NCI-H1417 treated with DMSO at 0.1 percent for 48 hours (cell line): ENCODE data around the gene PIH1D2.
A peak's percentile ranks its signal among the peaks of the same experiment; 100 is the strongest.
"Not testable (repeated sequence)": the region's sequence is repeated elsewhere in the genome, so short reads cannot be mapped to it uniquely, and the experiment has no call there.

Experiments
- DNase-seq: peaks from one replicate; lab custom pipeline; 2025; lab: John Stamatoyannopoulos, UW

Gene PIH1D2

DNA sequence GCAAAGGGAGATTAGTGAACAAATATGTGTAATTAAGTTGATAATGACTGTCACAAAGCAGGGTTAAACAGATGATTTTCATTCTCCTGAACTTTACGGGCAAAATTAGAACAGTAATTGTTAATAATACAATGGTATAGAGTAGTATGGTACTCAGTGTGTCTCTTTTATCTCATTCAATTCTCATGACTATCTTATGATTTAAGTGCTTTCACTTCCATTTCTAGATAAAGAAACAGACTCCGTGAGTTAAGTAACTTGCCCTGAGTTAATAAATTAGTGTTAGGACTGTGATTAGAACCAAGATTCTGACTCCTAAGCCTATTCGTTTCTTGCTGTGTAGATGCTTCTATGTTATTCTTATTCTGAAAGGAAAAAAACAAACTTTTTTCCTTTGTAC, 22.0 kb downstream of the PIH1D2 start:
- DNase-seq: no peak

DNA sequence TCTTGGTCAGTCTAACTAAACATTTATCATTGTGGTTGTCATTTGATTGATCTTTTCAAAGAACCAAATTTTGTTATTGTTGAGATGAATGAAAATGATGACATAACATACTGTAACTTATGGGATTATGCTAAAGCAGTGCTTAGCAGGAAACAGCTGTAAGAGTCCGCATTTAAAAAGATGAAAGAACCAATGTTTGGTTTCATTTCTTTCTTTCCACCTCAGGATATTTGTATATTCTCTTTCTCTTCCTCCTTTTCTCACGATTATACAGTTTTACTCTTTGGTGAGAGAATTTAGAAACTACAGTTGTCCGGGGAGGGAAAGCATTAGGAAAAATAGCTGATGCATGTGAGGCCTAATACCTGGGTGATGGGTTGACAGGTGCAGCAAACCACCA, 23.1 kb downstream of the PIH1D2 start:
- no peak for DNase-seq

DNA sequence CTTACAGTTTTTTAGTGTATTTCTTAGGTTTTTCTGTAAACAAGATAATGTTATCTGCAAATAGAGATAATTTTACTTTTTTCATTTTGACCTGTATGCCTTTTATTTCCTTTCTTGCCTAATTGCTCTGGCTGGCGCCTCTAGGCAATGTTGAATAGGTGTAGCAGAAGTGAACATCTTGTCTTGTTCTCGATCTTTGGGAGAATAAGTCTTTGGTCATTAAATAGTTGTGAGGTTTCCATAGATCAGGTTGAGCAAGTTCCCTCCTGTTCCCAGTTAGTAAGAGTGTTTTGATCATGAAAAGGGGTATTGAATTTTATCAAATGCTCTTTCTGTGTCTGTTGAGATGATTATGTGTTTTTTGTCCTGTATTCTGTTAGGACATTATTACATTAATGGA, 24.0 kb downstream of the PIH1D2 start:
- no peak for DNase-seq

DNA sequence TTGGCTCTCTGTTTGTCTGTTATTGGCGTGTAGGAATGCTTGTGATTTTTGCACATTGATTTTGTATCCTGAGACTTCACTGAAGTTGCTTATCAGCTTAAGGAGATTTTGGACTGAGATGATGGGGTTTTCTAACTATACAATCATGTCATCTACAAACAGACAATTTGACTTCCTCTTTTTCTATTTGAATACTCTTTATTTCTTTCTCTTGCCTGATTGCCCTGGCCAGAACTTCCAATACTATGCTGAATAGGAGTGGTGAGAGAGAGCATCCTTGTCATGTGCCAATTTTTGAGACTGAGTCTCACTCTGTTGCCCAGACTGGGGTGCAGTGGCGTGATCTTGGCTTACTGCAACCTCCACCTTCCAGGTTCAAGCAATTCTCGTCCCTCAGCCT, 25.6 kb downstream of the PIH1D2 start:
- not testable (repeated sequence) for DNase-seq

DNA sequence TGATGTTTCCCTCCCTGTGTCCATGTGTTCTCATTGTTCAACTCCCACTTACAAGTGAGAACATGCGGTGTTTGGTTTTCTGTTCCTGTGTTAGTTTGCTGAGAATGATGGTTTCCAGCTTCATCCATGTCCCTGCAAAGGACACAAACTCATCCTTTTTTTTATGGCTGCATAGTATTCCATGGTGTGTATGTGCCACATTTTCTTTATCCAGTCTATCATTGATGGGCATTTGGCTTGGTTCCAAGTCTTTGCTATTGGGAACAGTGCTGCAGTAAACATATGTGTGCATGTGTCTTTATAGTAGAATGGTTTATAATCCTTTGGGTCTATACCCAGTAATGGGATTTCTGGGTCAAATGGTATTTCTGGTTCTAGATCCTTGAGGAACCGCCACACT, 27.2 kb downstream of the PIH1D2 start:
- DNase-seq: not testable (repeated sequence)

DNA sequence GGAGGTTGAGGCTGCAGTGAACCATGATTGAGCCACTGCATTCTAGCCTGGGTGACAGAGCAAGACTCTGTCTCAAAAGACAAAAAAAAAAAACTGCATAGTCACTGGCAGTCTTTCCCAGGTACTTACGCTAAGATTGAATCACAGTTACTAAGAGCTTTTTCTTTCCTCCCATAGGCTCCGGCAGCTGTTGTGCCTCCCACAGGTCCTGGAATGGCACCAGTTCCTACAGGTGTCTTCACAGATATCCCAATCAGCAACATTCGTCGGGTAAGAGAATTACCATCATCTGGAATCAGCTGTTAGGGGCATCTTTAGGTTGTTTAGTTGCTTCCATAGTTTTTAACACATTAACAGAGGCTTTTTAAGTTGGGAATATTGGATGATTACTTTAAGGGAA, 28.9 kb downstream of the PIH1D2 start:
- DNase-seq: no peak

DNA sequence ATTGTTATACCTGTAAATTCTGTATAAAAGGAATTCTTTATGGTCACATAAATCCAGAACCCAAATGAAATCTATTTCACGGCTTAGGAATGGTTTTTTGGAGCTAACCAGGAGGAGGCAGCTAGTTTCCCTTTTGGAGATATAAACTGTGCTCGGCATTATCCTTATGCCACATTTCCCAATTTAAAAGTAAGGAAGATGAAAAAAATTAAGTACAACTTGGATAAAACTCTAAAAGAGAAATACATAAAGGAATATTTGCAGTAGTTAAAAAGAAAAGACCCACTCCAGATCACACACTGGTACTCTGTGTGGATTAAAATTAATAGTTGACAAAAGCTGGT, 30.9 kb downstream of the PIH1D2 start:
- no peak for DNase-seq

DNA sequence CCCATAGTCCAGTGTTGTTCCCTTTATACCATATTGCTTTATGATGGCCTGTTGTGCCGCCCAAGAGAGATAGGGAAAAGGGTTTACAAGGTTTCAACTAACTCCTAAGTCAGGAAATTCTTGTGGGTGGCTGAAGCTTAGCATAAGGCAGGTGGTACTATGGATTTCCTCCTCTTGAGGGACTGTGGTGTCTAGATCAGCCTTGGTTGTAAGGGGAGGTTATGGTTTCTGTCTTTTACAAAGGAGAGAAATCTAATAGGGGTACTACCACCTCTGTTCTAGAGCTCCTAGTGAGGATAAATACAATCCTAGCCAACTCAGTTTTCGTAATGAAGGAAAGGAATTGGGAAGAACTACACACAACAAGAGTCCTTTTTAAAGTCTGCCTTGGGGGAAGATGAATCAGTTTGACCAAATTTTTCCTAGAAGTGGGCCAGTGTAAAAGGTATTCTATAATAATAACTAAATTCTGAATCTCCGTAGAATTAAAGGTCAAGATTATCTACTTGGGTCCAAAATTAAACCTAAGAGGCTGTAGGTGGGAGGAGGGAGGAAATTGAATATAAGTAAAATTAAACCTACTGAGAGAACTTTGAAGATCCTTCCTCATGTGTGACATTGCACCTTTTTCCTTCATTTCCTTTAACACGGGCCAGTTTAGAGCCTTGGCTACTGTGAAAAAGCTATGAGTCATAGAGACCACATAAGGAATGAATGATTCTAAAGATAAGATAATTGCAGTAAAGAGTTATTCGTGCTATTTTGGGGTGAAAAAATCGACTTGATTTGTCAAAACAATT, 31.5 kb downstream of the PIH1D2 start:
- DNase-seq: no peak

DNA sequence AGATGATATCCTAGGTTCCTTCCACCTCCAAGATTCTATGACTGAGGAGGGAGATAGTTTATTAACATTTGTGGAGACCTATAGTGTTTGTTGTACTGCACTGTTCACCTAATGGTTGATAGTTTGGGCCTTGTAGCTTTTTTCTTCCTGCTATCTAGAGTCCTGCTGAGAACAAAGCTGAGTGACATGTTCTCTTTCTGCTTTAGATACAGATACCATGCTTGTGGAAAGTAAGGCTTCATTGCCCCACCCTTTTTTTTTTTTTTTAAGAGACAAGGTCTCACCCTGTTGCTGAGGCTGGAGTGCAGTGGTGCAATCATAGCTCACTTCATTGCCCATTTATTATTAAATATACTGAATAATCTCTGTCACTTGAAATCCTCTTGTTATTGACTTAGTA, 36.3 kb downstream of the PIH1D2 start:
- DNase-seq: no peak

DNA sequence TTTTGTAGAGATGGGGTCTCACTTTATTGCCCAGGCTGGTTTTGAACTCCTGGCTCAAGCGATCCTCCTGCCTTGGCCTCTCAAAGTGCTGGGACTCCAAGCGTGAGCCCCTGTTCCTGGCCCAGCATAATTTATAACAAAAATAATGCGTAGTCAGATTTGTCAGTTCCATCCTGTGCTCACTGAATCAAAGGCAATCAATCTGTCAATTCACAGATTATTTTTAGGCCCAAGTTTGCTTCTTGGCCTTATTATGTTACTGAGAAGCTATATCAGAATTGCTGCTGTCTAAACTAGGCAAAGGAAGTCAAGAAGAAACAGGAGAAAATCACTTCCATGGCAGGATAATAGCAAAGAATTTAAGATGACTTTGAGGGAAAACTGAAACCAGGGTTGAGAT, 39.9 kb downstream of the PIH1D2 start:
- no peak for DNase-seq

DNA sequence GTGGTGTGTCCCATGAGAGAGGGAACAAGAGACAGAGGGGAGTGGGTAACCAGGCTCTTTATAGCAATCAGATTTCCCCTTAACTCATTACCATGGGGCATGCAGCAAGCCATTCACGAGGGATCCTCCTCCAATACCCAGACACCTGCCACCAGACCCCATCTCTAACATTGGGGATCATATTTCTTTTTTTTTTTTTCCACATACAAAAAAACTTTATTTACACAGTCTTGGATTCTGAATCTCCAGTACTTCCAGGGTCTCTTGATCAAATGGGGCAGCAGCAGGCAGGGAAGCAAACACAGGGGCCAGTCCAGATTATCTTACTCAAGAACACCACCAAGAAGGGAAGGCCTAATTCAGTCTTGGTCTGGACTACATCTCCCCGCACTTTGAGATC, 44.4 kb downstream of the PIH1D2 start:
- DNase-seq: no peak

DNA sequence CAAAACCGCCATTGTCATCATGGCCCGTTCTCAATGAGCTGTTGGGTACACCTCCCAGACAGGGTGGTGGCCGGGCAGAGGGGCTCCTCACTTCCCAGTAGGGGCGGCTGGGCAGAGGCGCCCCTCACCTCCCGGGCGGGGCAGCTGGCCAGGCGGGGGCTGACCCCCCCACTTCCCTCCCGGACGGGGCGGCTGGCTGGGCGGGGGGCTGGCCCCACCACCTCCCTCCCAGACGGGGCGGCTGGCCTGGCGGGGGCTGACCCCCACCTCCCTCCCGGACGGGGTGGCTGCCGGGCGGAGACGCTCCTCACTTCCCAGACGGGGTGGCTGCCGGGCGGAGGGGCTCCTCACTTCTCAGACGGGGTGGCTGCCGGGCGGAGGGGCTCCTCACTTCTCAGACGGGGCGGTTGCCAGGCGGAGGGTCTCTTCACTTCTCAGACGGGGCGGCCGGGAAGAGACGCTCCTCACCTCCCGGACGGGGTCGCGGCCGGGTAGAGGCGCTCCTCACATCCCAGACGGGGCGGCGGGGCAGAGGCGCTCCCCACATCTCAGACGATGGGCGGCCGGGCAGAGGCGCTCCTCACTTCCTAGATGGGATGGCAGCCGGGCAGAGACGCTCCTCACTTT, 46.9 kb downstream of the PIH1D2 start:
- not testable (repeated sequence) for DNase-seq

DNA sequence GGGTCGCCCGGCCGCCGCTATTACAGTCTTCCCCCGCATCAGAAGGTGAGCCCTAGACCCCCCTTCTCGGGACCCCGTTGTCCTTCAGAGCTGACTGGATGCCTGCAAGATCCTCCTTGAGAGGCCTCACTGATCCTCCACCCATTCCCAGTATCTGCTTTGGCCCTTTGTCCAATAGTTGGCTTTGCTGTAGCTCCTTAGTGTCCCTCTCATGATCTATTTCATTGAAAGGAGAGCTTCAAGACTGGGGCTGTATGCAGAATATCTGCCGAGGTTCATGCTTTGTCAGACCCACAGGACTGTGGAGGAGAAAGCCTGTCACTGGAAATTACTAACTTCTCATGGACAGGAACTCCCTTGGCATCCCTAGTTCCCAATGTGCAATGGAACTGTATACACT, 48.1 kb downstream of the PIH1D2 start:
- no peak for DNase-seq

DNA sequence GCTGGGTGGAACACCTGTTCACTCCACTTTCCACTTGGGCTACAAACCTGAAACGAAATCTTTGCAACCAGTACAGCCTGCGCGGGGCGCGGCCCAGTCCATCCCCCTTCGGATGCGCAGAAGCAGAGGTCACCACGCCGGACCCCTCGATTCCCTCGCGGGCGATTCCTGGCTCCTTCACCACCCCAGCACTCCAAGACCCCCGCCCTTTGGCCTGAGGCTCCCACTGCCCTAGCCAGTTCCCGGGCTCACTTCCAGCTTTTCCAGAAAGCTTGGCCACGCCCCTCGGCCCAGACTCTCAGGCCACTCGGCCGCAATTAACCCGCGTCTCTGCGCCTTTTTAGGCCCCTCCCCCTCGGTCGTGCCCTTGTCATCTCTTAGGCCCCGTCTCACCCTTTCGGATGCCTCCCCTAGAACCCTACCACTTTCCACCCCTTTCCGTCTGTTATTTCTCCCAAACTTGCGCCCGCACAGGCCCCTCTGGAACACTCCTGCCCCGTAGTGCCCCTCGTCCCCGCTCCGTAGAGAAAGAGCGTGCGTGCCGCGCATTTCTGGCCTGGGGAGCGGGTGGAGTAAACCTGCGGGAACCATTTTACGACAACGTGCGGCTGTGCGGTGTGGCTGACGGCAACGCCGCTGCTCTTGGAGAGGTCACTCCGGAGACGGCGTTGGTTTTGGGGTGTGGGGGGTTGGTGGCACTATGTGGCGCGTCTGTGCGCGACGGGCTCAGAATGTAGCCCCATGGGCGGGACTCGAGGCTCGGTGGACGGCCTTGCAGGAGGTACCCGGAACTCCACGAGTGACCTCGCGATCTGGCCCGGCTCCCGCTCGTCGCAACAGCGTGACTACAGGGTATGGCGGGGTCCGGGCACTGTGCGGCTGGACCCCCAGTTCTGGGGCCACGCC, 48.8 kb downstream of the PIH1D2 start, which contains the start of gene DLAT:
TSS of gene DLAT (plus strand) at position 636 of the 906 bp plus-strand sequence. CDS start at position 701, 65 bp downstream.
- peak; percentile 81 for DNase-seq

DNA sequence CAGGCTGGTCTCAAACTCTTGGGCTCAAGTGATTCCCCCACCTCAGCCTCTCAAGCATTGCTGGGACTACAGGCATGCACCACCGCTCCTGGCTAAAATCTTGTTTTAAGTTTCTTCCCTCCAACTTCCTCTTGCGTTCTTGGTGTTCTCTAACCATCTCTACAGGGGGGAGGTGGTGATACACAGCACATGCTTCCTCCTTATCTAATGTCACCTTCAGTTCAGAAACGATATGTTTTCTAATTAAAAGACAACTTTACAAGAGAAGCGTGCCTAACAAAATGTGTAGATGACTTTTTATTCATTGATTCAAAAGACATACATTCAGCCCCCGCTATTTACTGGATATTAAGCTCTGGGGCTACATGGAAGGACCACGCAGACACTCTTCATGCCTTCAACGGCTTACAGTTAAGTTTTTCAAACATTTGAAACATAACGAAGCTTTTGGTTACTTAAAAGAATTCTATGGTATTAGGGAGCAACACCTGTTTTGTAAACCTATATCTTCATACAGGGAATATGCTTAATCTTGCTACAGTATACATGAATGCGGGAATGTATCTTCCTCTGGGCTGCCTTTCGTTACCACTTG, 49.5 kb downstream of the PIH1D2 start:
- no peak for DNase-seq

DNA sequence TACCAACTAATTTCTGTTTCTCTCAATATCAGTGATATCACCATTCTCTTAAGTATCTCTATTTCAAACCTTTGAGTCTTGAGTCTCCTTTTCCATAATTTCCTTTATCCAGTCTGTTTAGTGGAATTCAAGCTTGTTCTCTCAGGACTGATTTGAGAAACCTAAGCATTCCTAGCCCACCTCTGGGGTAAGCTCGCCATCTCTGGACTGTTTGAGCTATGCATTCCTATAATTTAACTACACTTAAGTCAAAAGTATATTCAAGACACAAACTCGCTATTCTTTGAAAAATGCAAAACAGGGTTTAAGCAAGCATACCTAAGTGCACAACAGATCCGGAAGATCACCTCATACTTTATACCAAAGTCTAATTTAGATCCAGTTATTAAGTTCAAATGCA, 50.7 kb downstream of the PIH1D2 start:
- no peak for DNase-seq

DNA sequence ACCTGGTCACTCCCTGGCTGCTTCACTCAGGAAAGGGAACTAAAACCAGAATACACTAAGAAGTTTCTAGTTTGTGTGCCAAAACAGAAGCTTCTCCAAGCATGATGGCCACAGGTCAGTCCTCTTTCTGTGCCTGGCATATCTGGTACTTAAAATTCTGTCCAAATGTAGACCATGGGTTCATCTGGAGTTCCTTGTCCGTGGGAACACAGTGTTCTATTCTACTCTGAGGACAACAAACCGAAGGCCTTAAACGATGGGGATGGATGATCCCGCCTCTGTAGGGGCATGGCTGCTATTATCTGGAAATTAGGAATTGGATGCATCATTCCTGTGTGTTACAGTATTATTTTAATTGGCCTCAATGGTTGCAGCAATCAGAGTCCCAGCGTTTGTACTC, 54.8 kb downstream of the PIH1D2 start:
- no peak for DNase-seq
